Measurements from ENCODE around the gene TPPP3. TPM values are rescaled to one million over a fixed set of nuclear protein-coding genes. Genes with fewer than 3 reads are reported as not detected.

Gene TPPP3
- total RNA-seq, 1 experiment from 2014 or later: 3.1 TPM

DNA sequence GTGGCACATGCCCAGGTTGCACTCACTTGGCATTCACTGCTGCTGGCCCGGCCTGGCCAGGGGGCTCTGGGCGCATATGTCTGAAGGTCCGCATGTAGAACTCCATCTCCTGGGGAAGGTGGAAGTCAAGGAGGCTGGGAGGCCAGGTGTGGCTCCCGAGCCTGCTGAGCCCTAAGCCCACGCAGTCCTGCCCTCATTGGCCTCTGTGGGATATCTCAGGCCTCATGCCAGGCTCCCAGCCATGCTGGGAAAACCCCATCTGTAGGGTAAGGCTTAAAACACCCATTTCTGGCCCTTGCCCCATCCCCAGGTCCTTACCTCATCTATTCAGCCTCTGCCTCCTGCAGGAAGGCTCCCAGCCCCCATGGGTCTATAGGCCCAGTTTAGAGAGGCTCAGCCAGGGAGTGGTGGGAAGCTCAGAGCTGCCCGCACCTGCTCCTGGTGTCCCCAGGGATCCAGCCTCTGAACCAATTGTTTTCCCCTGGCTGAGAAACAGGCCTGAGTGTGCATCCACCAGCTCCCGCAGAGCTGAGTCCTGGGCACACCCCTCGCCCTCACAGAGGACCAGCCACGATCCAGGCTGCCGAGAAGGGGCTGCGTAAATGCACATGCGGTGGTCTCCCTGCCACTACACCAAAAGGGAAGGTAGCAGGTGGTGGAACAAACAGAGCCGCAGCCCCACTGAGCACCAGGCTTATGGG, 2.3 kb upstream of the TPPP3 start:
- H3K27ac ChIP-seq: no peak overlapping the region
- no peaks in the 10 kb centered on the region for H3K36me3 ChIP-seq (ENCODE audit: low read depth)
- H3K27me3 ChIP-seq (ENCODE audit: insufficient read depth, low read depth): no peaks in the 10 kb centered on the region
- H3F3A ChIP-seq (ENCODE audit: insufficient read depth, low read depth): peaks cover 13% of the 10 kb centered on the region
- no peak overlapping the region for H3K4me3 ChIP-seq
- ChIA-PET POLR2A (ENCODE audit: unreplicated experiment) (interaction anchor here (0.6 kb wide), 1 partner anchor 118 kb away, joined by 8 read pairs; no protein-coding TSS in a partner anchor), CTCF (interaction anchor here (0.6 to 1.1 kb wide), 2 partner anchors 118 to 276 kb away, joined by 4 to 6 read pairs; no protein-coding TSS in a partner anchor)
- BruUV-seq (replicated peaks): TSS peak; percentile 21
- H2AFZ ChIP-seq: no peak overlapping the region
- intact Hi-C loops (cut with micrococcal nuclease; ENCODE audit: unreplicated experiment): loop anchor here (5.0 to 10.0 kb wide), 2 partner anchors 118 to 201 kb away; partner anchors contain the start of genes E2F4, ELMO3, EXOC3L1 and PLEKHG4
- no peak for TF ChIP-seq EZH2 (IDR thresholded peaks at IDR 0.05; ENCODE audit: low read depth)
- TF ChIP-seq, protein P1, sequence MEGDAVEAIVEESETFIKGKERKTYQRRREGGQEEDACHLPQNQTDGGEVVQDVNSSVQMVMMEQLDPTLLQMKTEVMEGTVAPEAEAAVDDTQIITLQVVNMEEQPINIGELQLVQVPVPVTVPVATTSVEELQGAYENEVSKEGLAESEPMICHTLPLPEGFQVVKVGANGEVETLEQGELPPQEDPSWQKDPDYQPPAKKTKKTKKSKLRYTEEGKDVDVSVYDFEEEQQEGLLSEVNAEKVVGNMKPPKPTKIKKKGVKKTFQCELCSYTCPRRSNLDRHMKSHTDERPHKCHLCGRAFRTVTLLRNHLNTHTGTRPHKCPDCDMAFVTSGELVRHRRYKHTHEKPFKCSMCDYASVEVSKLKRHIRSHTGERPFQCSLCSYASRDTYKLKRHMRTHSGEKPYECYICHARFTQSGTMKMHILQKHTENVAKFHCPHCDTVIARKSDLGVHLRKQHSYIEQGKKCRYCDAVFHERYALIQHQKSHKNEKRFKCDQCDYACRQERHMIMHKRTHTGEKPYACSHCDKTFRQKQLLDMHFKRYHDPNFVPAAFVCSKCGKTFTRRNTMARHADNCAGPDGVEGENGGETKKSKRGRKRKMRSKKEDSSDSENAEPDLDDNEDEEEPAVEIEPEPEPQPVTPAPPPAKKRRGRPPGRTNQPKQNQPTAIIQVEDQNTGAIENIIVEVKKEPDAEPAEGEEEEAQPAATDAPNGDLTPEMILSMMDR (conservative IDR thresholded peaks at IDR 0.05): no peak
- no peaks in the 10 kb centered on the region for H3K9me3 ChIP-seq (ENCODE audit: insufficient read depth, low read depth)
- H4K20me1 ChIP-seq (ENCODE audit: insufficient read depth): no peaks in the 10 kb centered on the region
- DNase-seq: no peak
- no peaks in the 10 kb centered on the region for H3K9me2 ChIP-seq (ENCODE audit: insufficient read depth)
- no peaks in the 10 kb centered on the region for H3K79me2 ChIP-seq (ENCODE audit: low read depth)
- peaks cover 17% of the 10 kb centered on the region for H3K4me1 ChIP-seq (replicated peaks; ENCODE audit: insufficient read depth)
- peak overlapping the region; percentile 54 for H3K4me2 ChIP-seq

GRCh38 chr16:67395105-67395457, 1.8 kb upstream of the TPPP3 start:
- TF ChIP-seq EZH2 (IDR thresholded peaks at IDR 0.05; ENCODE audit: low read depth): no peak
- TF ChIP-seq, protein P1 (conservative IDR thresholded peaks at IDR 0.05): no peak
- Histone ChIP-seq H3K79me2 (ENCODE audit: low read depth) (no peaks in the 10 kb centered on the region), H3K27me3 (ENCODE audit: insufficient read depth, low read depth) (no peaks in the 10 kb centered on the region), H3K27ac (no peak overlapping the region), H3K36me3 (ENCODE audit: low read depth) (no peaks in the 10 kb centered on the region), H4K20me1 (ENCODE audit: insufficient read depth) (no peaks in the 10 kb centered on the region), H3K4me3 (no peak overlapping the region), H2AFZ (no peak overlapping the region), H3K9me3 (ENCODE audit: insufficient read depth, low read depth) (no peaks in the 10 kb centered on the region), H3F3A (ENCODE audit: insufficient read depth, low read depth) (peaks cover 13% of the 10 kb centered on the region), H3K9me2 (ENCODE audit: insufficient read depth) (no peaks in the 10 kb centered on the region), H3K4me2 (no peak overlapping the region), H3K4me1 (replicated peaks; ENCODE audit: insufficient read depth) (peaks cover 17% of the 10 kb centered on the region)
- intact Hi-C loops (cut with micrococcal nuclease; ENCODE audit: unreplicated experiment): loop anchor here (5.0 to 10.0 kb wide), 2 partner anchors 118 to 200 kb away; partner anchors contain the start of genes E2F4, ELMO3, EXOC3L1 and PLEKHG4
- no TSS peak for BruUV-seq (replicated peaks)
- ChIA-PET POLR2A (ENCODE audit: unreplicated experiment) (interaction anchor here (0.6 kb wide), 1 partner anchor 55 kb away, joined by 3 read pairs; no protein-coding TSS in a partner anchor), CTCF (no interaction called here)
- no peak for DNase-seq

DNA sequence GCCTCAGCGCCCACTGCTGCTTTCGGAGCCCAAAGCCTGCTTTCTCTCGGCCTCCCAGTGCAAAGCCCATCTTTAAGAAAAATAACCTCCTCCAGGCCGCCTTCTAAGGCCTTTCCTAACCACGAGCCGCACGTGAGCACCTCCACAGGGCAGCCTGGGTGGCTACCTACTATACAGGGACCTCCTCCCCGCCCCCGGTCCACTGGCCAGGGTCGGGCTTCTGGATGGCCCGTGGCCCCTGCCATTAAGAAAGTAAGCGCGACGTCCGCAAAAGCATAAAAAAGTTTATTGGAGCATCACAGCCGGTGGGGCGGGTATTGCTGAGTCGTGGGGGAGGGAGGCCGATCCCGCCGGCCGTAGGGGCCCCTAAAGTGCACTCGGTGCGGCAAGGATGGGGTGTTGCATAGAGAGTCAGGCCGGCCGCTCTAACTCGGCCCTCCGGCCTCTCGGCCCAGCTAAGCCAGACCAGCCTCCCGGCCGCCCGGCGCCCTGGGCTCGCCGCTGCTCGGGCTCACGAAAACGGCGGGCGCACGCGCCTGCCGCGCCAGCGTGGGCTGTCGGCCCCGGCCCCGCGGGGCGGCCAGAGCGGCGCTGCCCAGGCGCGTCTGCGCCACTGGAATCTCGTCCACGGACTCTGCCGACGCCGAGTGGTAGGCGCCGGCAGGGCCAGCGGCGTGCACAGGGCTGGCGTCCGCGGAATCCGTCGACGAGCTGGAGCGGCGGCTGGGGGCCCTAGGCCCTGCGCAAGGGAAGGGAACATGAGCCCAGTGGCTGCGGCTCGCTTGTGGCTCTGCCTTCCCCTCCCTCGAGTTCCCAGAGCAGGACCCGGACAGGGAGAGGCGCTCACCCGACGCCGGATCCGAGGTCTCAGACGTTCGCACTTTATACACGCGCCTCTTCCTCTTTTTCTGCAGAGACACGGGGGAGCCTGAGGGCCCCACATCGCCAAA, 1.1 kb upstream of the TPPP3 start:
- Histone ChIP-seq H3F3A (ENCODE audit: insufficient read depth, low read depth) (peaks cover 13% of the 10 kb centered on the region), H4K20me1 (ENCODE audit: insufficient read depth) (no peaks in the 10 kb centered on the region), H3K9me3 (ENCODE audit: insufficient read depth, low read depth) (no peaks in the 10 kb centered on the region), H3K79me2 (ENCODE audit: low read depth) (no peaks in the 10 kb centered on the region), H3K27ac (no peak overlapping the region), H3K4me3 (no peak overlapping the region), H3K9me2 (ENCODE audit: insufficient read depth) (no peaks in the 10 kb centered on the region), H2AFZ (no peak overlapping the region), H3K4me1 (replicated peaks; ENCODE audit: insufficient read depth) (peaks cover 17% of the 10 kb centered on the region), H3K27me3 (ENCODE audit: insufficient read depth, low read depth) (no peaks in the 10 kb centered on the region), H3K36me3 (ENCODE audit: low read depth) (no peaks in the 10 kb centered on the region), H3K4me2 (no peak overlapping the region)
- POLR2A ChIA-PET (ENCODE audit: unreplicated experiment): interaction anchor here (0.6 kb wide), 2 partner anchors 41 to 55 kb away, joined by 3 to 8 read pairs; no protein-coding TSS in a partner anchor
- intact Hi-C loops (cut with micrococcal nuclease; ENCODE audit: unreplicated experiment): loop anchor here (5.0 to 10.0 kb wide), 2 partner anchors 117 to 200 kb away; partner anchors contain the start of genes E2F4, ELMO3, EXOC3L1 and PLEKHG4
- TF ChIP-seq EZH2 (IDR thresholded peaks at IDR 0.05; ENCODE audit: low read depth): no peak
- TF ChIP-seq, protein P1 (conservative IDR thresholded peaks at IDR 0.05): no peak
- no peak for DNase-seq
- no TSS peak for BruUV-seq (replicated peaks)
- CTCF ChIA-PET: interaction anchor here (0.7 kb wide), 1 partner anchor 20 kb away, joined by 19 read pairs; no protein-coding TSS in a partner anchor

Measured in PC-9 (cell line).